HG02759 (cell line): Measurements from ENCODE around the gene SCYGR3.

Experiments
- ATAC-seq: cut with Tn5 transposase; IDR thresholded peaks from one replicate; pipeline ENCODE4 v1.9.1; 2021; ENCODE audit warnings: mild to moderate bottlenecking, moderate library complexity; ENCODE audit not compliant: unreplicated experiment

SCYGR3 gene

GRCh38 chr2:227614740-227615139 is at the start of gene SCYGR3:
Gene SCYGR3 (minus strand): TSS chr2:227614840. CDS start chr2:227614840, 0 bp downstream.
- ATAC-seq = no peak

DNA sequence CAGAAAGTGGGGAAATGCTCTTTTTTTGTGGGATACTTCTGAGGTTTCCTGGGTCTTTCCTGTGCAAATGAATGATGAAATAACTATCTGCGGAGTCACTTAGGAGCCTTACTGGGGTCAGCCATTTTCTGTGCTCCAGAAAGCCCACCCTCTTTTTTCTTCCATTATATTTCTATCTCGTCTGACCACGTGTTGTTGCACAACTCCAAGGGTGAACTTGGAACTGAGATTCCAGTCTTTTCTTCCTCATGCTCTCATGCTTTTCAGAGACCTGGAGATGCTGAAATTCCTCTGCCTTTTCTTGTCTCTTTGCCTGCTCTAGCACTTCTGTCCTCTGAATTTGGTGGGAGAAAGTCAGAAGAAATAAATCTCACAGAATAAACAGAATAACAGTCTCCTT is 47.2 kb upstream of the SCYGR3 start:
- ATAC-seq = no peak

DNA sequence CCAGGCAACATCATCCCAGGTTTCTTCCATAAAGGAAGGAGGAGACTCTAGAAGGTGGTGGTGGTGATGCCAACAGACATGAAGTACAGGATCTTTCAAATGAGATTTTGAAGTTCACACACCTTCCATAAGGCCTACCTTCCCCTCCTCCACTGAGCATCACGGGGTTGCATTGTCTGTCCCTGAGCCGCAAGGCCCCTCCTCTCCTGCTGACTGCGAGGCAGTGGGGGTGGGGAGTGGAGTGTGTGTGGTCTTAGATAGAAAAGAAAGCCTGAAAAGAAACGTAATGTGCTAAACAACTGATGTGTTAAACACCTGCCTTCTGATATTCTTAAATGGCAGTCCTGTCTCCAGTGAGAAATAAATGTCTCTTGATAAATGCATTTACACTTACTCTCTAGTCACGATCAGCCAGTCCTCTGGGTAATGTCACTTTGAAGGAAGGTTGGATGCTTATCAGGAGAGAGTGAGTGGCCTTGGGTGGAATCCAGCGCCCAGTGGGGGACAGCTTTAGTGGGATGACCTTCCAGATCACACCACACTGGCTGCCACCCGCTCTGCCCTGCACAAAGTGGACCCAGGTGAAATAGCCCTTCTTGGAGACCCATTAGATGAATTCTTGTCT is 46.5 kb upstream of the SCYGR3 start:
- no peak for ATAC-seq

DNA sequence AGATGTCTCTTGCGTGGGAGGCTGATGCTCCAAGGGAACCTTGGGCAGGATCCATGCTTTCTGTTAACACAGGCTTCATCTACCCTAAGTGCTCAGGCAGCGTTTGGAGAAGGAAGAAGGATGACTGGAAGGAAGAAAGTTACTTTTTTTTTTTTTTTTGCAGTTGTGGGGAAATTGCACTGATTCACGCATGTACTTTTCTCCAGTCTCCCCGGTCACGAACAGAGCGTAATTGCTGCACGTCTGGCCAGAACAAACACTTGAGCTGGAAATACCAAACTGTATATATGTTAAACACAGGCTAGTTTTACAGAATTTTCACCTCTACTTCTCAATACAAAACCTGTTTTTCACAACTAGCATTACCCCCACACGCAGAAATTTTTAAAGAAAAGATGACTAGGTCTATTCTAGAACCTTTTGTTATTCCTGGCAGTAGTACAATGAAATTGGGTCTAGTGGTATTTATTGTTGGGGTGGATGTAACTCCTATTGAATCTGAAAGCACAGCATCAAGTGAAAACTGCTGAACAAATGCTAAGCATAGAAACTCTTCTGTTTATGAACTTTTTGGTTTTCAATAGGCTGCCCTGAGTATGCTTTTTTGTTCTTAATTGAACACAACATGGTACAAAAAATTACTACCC is 42.7 kb upstream of the SCYGR3 start:
- no peak for ATAC-seq

DNA sequence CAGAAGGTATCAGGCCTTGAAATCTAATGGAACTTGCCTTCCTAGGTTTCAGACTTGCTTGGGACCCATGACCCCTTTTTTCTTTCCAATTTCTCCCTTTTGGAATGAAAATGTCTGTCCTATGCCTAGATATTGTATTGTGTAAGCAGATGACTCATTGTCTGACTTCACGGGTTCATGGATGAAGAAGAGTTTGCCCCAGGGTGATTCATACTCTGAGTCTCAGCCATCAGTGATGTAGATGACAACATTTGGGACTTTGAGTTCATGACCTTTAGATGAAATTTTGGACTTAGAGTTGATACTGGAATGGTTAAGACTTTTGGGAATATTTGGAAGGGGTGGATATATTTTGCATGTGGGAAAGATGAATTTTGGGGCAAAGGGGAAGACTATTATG is 40.8 kb upstream of the SCYGR3 start:
- ATAC-seq = no peak

GRCh38 chr2:227654426-227654825 is 39.8 kb upstream of the SCYGR3 start:
- no peak for ATAC-seq

GRCh38 chr2:227653419-227653818 is 38.8 kb upstream of the SCYGR3 start:
- no peak for ATAC-seq

DNA sequence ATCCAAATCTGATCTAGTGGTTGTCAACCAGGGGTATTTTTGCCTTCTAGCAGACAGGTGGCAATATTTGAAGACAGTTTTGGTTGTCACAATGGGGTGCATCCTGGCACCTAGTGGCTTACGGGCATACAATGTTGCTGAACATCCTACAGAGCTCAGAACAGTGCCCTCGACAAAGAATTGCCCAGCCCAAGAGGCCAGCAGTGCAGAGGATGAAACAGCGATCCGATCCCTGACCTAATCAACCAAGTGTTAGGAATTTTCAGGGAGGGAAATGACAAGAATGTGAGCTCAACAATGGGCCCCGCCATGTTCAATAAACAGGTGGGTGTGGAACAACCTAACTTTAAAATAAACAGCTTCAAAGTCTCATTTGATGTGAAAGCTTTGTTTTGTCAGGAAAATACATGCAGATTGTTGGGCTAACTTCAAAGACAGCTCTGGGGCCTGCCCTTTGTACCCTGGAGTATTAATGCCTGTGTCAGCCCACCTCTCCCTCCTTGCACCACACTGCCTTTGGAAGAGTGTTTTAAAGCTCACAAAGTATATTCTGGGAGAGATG is 29.4 kb upstream of the SCYGR3 start:
- no peak for ATAC-seq

- no peak for ATAC-seq
Observed at GRCh38 chr2:227642656-227643055, 28.0 kb upstream of the SCYGR3 start.

GRCh38 chr2:227634201-227634600 is 19.6 kb upstream of the SCYGR3 start:
- no peak for ATAC-seq

DNA sequence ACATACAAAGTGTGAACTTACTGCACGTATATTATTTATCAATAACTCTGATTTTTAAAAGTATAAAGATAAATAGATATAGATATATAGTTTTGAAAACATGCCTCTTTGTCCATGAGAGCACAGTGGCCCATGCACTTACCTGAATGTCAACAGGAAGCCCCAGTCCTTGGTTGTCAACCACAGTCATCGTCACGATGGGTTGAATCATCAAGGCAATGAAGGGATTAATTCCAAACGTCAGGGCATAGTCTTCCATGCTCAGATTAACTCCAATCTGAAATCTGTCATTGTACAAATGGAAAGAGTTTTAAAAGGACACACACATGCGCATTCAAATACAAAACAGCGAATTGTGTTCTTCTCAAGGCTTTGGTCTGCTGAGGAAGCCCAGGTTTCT is 18.2 kb upstream of the SCYGR3 start:
- no peak for ATAC-seq

DNA sequence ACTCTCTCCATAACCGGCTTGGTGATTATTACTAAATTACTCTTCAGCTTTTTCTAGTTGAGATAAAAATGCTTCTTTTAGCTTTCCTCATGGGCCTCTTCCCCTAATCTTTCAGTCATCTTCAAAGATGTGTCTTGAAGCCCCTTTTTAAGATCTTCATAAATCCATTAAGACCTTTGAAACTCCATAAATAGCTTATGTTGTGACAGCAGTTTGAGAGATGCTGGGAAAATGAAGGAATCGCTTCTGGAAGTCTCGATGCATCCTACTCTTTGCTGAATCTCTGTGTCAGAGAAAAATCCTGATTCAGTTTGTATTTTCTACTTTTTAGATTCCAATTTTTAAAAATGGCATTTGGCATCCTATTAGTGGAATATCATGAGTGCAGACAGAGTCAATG is 15.7 kb upstream of the SCYGR3 start:
- ATAC-seq = no peak

GRCh38 chr2:227629435-227629834 is 14.8 kb upstream of the SCYGR3 start:
- no peak for ATAC-seq

DNA sequence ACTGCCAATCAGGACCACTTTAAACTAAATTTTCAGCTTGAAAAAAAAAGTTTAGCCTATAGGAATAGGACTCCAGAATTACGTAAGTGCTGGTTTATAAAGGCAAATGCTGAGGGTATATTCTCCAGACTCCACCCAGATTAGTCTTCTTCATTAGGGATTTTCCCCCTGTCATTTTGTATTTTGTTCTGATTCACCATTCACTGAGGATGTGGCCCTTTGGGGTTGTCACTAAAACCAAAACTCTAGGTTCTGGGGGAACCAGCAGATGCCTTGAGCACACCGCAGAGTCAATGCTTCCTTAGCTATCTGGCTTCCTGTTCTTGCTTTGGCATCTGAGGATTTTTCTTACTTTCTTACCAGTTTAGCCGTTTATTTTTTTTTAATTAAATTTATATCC is 13.1 kb upstream of the SCYGR3 start:
- ATAC-seq = peak; percentile 90

- no peak for ATAC-seq
Observed at GRCh38 chr2:227626580-227627151, 12.0 kb upstream of the SCYGR3 start.

GRCh38 chr2:227625420-227625819 is 10.8 kb upstream of the SCYGR3 start:
- ATAC-seq = no peak

DNA sequence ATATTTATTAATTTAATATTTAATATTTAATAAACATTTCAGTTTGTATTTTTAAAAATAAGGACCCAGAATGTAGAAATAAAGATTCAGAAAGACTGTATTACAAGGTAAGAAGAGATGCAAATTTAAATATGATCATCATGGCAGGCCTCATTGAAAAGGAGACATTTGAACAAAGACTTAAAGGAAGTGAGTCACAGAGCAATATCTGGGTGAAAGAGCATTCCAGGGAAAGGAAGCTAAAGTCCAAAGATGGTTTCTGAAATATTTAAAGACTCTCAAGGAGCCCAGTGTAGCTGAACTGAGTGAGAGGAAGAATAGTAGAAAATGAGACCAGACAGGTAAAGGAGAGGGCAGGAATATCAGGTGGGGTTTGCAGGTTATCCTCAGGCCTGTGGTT is 8.6 kb upstream of the SCYGR3 start:
- no peak for ATAC-seq

GRCh38 chr2:227617316-227618230 is 2.9 kb upstream of the SCYGR3 start, which contains the start of gene SCYGR4:
Gene SCYGR4 (plus strand): TSS chr2:227617498. CDS start chr2:227617498, 0 bp downstream.
- ATAC-seq = no peak

- no peak for ATAC-seq
Observed at GRCh38 chr2:227616631-227617030, 2.0 kb upstream of the SCYGR3 start.

- ATAC-seq = no peak
Observed at GRCh38 chr2:227615906-227616305, 1.3 kb upstream of the SCYGR3 start.

GRCh38 chr2:227615181-227615580 is 541 bp upstream of the SCYGR3 start:
- ATAC-seq = no peak
